OCI-LY7 (cell line): ENCODE measurements around the gene B3GNT8.

Source experiments
- EZH2phosphoT487 ChIP-seq: fragments of 200-600 bp; sonication (generic); IDR thresholded peaks from 2 replicates; pipeline ENCODE4 v1.6.1; 2018; ENCODE audit warnings: low read depth, borderline replicate concordance, mild to moderate bottlenecking, mixed run types, antibody characterized with exemption, low read length, moderate library complexity, mixed read lengths
- TF ChIP-seq, protein P1 (sequence below): fragments of 200-600 bp; sonication (generic); conservative IDR thresholded peaks from 2 replicates; pipeline ENCODE4 v1.5.1; 2014; ENCODE audit warnings: mild to moderate bottlenecking, antibody characterized with exemption, low read length, moderate library complexity, mixed read lengths

DNA sequence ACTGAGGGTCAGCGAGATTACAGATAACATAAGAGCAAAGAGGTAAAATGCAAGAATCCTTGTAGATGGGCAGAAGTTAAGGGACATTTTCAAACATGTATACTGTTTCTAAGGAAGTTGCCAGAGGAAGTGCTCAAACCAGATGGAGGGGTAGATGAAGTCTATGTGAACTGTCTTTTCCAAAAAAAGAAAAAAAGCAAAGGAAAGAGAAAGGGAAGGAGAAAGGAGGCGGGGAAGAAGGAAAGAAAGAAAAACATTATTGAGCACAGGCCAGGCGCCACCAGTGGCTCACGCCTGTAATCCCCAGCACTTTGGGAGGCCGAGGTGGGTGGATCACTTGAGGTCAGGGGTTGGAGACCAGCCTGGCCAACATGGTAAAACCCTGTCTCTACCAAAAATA is 7.3 kb upstream of the B3GNT8 start:
- TF ChIP-seq, protein P1, sequence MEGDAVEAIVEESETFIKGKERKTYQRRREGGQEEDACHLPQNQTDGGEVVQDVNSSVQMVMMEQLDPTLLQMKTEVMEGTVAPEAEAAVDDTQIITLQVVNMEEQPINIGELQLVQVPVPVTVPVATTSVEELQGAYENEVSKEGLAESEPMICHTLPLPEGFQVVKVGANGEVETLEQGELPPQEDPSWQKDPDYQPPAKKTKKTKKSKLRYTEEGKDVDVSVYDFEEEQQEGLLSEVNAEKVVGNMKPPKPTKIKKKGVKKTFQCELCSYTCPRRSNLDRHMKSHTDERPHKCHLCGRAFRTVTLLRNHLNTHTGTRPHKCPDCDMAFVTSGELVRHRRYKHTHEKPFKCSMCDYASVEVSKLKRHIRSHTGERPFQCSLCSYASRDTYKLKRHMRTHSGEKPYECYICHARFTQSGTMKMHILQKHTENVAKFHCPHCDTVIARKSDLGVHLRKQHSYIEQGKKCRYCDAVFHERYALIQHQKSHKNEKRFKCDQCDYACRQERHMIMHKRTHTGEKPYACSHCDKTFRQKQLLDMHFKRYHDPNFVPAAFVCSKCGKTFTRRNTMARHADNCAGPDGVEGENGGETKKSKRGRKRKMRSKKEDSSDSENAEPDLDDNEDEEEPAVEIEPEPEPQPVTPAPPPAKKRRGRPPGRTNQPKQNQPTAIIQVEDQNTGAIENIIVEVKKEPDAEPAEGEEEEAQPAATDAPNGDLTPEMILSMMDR = no peak
- TF ChIP-seq EZH2phosphoT487 = no peak
